ENCODE measurements around the gene CCNL1.

CCNL1 gene

DNA sequence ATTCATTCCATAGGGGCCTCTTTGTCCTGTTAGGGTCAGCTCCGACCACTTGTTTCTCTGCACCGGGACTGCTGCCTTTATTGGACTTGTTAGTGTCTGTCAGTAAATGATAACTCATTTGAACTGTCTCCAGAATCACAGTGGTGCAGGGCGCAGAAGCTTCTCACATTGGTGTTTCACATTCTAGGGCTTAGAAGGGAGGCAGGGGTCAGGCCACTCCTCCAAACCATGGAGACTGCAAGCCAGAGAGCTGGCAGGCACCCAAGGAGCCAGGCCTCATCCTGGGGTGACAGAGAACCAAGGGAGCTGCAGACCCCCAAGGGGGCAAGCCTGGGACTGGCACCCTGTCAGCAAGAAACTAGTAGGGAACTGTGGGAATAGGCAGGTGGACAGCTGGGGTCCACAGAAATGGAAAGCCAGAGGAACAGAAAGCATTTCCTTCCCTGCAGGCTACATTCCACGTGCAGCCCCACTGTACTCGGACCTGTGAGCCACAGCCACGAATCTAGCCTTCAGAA, 49.1 kb downstream of the CCNL1 start:
- TF ChIP-seq, protein P1, sequence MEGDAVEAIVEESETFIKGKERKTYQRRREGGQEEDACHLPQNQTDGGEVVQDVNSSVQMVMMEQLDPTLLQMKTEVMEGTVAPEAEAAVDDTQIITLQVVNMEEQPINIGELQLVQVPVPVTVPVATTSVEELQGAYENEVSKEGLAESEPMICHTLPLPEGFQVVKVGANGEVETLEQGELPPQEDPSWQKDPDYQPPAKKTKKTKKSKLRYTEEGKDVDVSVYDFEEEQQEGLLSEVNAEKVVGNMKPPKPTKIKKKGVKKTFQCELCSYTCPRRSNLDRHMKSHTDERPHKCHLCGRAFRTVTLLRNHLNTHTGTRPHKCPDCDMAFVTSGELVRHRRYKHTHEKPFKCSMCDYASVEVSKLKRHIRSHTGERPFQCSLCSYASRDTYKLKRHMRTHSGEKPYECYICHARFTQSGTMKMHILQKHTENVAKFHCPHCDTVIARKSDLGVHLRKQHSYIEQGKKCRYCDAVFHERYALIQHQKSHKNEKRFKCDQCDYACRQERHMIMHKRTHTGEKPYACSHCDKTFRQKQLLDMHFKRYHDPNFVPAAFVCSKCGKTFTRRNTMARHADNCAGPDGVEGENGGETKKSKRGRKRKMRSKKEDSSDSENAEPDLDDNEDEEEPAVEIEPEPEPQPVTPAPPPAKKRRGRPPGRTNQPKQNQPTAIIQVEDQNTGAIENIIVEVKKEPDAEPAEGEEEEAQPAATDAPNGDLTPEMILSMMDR (IDR thresholded peaks at IDR 0.05; ENCODE audit: insufficient read depth, low read length, poor library complexity, severe bottlenecking), result no peak
- DNase-seq (ENCODE audit: extremely low read depth, insufficient read length), result no peak
- no peaks in the 10 kb centered on the region for H3K27me3 ChIP-seq (replicated peaks; ENCODE audit: control insufficient read depth, insufficient read depth, low read length)
- H3K4me3 ChIP-seq (replicated peaks; ENCODE audit: low read depth, low read length), result no peak overlapping the region
- no peaks in the 10 kb centered on the region for H3K36me3 ChIP-seq (ENCODE audit: control insufficient read depth, insufficient read depth, low read length)

DNA sequence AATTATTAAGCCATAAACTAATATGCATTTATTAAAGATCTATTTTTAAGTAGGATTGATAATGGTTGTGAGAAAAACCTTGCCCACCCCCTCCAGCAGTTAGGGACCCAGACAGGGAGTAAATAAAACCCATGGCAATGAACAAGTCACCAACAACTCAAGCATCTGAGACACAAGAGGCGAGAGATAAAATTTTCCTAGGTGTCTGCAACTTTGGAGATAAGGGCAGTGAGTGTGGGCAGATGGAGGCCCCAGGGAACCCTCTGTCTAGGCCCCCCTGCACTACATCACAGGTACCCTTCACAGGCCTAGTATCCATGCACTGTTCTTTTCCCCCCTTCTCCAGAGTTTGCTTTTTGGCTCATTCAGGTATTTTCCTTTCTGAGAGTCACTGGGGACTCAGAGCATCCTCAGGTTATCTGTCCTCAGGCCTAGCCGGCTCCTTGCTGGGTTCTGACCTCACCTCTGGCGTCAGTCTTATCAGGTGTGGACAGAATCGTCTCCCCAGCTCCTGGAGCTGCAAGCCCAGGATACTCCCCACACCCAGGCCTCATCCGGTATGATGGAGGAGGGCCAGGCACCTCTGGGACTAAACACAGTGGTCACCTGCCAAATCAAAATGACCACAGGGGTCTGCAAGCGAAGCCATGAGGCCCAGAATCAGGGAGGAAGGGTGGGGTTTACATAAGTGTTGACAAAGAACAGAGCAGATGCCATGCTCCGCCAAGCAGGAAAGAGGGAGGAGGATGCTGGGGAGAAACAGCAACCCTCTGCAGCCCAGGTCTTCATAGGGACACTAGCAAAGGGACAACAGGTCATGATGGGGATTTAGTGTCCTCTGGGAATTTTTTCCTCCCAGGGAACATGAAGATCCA, 50.4 kb downstream of the CCNL1 start:
- DNase-seq (ENCODE audit: extremely low read depth, insufficient read length), result no peak
- Histone ChIP-seq H3K4me3 (replicated peaks; ENCODE audit: low read depth, low read length) (no peak overlapping the region), H3K36me3 (ENCODE audit: control insufficient read depth, insufficient read depth, low read length) (no peaks in the 10 kb centered on the region), H3K27me3 (replicated peaks; ENCODE audit: control insufficient read depth, insufficient read depth, low read length) (no peaks in the 10 kb centered on the region)
- TF ChIP-seq, protein P1 (IDR thresholded peaks at IDR 0.05; ENCODE audit: insufficient read depth, low read length, poor library complexity, severe bottlenecking), result no peak

DNA sequence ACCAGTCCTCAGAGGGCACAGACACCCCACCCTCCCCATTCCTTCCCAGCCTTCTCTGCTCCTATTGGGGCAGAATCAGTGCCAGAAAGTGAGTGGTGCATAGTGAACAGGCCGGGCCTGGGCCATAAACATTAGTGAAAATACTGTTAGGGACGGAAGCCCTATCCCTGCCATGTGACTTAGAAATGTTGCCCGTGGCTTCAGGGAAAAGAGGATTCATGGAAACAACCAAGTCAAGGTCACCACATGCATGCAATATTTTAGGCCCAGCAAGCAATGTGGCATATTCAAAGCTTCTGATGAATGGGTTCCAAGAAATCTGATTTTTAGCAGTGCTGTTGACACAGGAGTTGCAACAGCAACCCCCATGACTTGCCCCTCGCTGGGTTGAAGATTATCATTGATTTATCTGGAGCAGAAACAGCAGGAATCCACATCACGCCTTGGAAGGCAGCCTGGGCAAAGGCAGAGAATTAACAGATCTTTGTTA, 52.3 kb downstream of the CCNL1 start:
- no peak for DNase-seq (ENCODE audit: extremely low read depth, insufficient read length)
- H3K27me3 ChIP-seq (replicated peaks; ENCODE audit: control insufficient read depth, insufficient read depth, low read length), result no peaks in the 10 kb centered on the region
- TF ChIP-seq, protein P1 (IDR thresholded peaks at IDR 0.05; ENCODE audit: insufficient read depth, low read length, poor library complexity, severe bottlenecking), result no peak
- H3K36me3 ChIP-seq (ENCODE audit: control insufficient read depth, insufficient read depth, low read length), result no peaks in the 10 kb centered on the region
- no peak overlapping the region for H3K4me3 ChIP-seq (replicated peaks; ENCODE audit: low read depth, low read length)

DNA sequence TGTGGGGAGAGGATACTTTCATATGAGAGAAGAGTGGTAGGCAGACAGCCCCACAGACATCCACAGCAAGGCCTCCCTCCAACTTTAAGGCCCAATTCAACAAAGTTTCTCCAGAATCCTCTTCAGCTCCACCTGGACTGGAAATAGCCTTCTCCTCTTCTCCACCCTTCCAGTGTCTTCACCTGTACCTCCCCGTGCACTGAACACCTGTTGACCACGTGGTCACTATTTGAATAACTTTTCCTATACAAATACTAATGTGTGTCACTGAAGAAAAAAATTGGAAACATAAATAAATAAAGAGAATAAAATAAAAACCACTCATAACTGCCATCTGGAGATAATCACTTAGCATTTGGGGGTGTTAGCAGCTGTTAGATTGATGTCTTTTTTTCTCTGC, 52.9 kb downstream of the CCNL1 start:
- DNase-seq (ENCODE audit: extremely low read depth, insufficient read length), result no peak
- no peak overlapping the region for H3K4me3 ChIP-seq (replicated peaks; ENCODE audit: low read depth, low read length)
- TF ChIP-seq, protein P1 (IDR thresholded peaks at IDR 0.05; ENCODE audit: insufficient read depth, low read length, poor library complexity, severe bottlenecking), result no peak

DNA sequence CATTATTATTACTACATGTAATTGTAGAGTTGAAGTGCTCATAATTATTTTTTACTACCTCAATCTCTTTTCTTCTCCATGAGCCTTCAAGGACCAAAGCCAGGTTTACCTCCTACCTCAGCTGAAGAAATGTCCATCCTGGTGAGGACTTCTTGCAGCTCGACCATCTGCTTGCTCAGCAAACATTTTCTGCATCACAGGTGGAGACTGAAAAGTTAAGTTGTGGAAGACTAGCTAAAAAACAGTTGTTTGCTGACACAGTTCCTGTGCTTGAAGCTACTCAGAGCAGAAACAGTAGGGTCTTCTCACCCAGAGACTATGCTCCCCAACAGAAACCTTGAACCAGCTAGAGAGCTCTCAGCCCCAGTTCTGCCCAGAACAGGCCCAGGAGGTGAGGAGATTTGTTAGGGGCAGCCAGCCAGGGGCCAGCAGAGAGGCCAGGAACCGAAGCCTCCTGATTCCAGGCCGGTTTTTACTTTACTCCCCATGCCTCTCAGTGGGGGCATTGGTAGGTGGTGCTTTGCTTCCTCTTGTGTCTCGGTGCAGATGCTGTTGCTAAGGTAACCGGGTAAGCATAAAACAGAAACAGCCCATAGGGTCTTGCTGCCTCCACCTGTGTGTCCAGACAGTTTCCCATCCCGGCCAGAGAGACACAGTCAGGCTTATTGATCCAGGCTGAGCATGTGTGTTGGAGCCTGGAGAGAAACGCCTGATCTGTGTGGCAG, 54.9 kb downstream of the CCNL1 start:
- Histone ChIP-seq H3K36me3 (ENCODE audit: control insufficient read depth, insufficient read depth, low read length) (no peaks in the 10 kb centered on the region), H3K4me3 (replicated peaks; ENCODE audit: low read depth, low read length) (no peak overlapping the region), H3K27me3 (replicated peaks; ENCODE audit: control insufficient read depth, insufficient read depth, low read length) (no peaks in the 10 kb centered on the region)
- TF ChIP-seq, protein P1 (IDR thresholded peaks at IDR 0.05; ENCODE audit: insufficient read depth, low read length, poor library complexity, severe bottlenecking), result no peak
- peak; percentile 43 for DNase-seq (ENCODE audit: extremely low read depth, insufficient read length)

More for the DNA sequence above, 52.9 kb downstream of the CCNL1 start:
- Histone ChIP-seq H3K27me3 (replicated peaks; ENCODE audit: control insufficient read depth, insufficient read depth, low read length) (no peaks in the 10 kb centered on the region), H3K36me3 (ENCODE audit: control insufficient read depth, insufficient read depth, low read length) (no peaks in the 10 kb centered on the region)
